Activated T-helper 9 cell treated with anti-CD3 and anti-CD28 coated beads, Interleukin-2, amount 50 U/mL, for 16 hours (primary cell): ENCODE data around the gene DNAJB8.

Source experiments
- DNase-seq: peaks from one replicate; pipeline ENCODE4 v3.0.0-alpha.2; 2020; ENCODE audit warnings: low read depth

DNAJB8 gene

DNA sequence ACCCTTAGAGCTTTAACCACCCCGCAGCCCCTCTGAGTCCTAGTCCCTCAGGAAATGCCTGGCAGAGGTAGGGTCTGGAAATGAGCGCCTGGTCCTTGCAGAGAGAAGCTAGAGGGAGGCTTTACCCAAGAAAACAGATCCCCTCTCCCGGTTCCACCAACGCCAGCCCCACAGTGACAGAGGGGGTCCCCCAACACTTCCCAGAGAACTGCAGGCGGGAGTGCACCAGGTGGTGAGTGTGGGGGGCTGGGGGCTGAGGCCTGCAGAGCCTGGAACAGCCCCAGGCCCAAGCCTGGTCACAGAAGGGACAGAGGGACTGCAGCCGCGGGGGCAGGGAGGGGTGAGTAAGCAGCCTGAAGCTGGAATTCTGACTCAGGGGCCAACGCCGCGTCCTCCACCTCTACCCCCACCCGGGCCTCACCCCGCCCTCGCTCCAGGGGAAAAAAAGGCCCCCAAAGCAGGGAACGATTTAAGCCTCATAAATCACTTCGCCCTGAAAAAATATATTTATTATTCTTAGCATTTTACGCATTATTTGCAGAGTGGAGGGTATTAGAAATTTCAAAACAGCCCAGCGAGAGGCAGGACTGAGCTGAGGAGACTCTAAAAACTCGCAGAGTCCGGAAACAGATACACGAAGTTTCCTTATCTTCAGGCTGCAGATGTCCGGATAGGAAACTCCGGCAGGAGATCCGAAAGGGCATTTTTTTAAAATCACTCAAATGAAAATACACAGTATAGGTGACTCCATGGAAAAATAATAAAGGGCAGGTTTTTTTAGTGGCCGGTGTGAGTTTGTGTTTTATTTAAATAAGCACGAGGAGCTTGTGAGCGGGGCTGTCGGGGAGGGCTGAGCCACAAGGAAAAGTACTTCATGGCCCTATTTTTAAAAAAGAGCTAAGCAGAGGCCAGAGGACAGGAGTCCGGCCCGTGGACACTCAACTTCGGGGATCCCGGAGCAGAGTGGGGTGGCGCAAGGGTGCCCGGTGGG, 16.3 kb upstream of the DNAJB8 start:
- no peak for DNase-seq

DNA sequence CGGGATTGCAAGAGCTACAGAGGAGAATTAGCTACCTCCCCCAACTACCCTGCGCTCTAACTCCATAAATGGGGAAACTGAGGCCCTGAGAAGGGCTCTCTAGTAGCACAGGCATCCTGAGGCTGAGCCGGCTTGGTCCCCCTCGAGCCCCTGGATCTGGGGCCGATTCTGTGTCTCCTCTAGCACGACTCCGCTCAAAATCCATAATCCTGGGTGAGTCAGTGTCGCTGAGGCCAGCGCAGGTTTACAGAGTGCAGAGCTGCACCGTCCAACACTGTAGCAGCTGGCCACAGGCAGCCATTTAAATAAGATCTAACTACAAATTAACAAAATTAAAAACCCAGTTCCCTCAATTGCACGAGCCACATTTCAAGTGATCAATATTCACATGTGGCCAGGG, 15.5 kb upstream of the DNAJB8 start:
- DNase-seq, result no peak

DNA sequence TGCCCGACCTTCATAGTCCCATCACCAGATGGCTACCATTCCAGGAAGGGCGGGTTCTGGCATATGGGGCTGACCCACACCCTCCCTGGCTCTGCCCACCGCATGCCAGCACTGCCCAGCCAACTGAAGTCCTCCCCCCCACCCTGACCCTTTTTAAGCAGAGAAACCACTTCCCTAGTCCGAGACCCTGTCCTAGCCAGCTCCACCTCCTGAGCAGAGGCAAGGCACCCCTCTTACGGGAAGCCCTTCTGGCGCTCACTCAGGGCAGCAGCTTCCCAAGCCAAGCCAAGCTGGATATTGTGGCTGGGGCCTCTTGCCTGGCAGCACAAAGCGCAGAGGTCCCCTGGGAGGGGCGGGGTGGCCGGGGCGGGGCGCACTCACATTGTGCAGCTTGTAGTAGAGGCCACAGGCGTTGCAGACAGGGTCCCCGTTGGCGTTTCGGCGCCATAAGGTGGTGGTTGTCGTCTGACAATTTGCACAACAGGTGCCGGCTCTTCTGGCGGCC, 14.8 kb upstream of the DNAJB8 start:
- no peak for DNase-seq

DNA sequence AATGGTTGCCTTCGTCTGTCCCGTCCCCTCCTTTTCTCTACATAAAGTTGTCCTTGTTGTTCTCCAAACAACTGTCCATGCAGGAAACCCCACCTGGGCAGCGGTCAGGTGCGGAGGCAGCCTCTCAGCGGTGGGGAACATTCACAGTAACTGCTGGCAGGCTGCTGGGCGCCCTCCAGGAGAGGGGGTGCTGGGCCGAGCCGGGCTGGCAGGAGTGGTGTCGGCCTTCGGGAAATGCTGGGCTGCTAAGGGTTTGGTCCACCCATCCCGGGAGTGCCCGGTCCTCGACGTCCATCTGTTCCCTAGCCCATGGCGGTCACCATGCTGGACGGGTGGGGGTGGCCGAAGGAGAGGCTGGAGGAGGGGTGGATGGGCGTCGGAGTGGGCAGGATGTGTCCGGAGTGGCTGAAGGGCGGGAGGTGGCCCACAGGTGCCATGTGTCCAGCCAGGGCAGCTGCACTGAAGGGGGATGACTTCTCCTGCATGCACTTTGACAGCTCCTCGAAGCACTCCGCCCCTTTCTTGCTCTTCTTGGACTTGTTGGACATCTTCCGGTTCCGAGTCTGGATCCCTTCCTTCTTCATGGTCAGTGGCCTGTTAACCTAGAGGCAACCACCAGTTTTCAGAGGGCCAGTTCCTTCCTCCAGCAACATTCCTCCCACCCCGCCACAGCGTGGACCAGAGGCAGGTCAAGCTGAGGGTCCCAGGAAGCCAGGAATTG, 14.2 kb upstream of the DNAJB8 start:
- no peak for DNase-seq

DNA sequence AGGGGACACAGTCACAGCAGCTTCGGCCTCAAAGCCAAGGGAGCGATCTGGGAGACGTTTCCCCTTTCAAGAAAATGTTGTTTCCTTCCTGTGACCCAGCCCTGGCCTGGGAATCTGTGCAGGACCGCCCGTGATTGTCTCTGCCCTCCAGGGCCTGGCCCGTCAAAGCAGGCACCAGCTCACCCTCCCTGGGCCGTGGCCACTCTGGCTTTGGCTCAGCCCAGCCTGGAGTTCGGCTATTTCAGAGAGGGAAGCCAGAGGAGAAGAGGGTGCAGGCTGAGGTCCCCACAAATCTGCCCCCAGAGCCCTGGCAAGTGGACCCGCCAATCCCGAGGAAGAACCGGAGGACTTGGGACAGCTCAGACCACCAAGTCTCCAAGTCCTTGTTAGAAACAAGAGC, 13.6 kb upstream of the DNAJB8 start:
- DNase-seq, result no peak

DNA sequence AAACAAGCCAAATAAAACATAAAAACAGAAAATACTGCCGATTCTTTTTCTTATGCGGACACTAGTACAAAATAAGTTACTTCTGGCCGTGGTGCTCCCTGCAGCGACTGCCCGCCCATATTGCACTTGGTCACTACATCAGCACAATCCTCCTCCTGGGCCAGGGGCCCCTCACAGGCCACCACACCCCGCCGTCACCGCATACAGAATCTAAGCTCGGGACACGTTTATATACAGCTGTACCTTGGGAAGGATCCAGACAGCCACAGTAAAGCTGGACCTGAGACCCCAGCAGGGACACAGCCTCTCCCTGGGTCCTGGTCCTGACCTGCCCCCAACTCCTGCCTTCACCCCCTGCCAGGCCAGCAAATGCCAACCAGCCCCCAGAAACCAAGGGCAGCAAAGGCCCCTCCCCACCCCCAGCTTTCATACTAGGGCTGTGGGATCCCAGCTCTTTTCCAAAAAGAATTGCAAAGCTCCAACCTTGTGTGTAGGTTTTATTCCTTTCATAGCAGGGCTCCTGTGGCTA, 12.9 kb upstream of the DNAJB8 start:
- no peak for DNase-seq

DNA sequence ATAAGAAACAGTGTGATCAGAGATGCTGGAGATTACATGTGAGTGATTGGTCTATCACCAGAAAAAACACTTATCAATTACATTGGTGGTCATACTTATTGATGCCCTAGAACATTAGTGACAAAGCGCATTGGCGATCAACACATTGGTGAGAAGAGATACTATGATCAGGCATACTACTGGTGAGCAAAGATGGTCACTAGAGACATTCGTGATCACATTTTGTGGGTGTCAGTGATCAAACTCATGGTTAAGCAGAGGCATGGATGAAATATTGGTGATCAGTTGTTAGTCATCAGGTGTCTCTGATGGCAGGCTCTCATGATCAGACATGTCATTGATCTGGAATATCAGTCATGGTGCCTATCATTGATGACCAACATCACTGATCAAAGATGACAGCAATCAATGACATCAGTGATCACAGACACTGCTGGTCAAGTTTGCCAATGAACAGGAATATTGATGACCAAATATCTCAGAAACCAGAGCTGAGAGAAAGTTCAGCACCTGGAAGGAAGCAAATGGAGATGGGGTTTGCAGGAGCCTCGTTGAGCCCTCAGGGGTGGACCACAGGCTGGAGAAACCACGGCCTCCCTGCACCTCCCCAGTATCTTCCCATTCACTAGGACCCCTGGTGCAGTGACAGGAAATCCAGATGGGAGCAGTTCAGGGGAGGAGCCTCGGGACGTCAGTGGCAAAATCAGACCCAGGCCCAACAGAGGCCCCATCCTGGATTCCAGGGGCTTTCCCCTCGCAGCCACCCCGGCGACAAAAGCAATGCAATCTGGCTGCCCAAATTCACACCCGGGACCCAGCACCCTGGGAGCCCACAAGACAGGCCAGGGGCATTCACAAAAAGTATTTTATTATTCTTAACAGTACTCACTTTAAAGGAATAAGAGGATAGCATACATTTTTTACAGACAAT, 12.2 kb upstream of the DNAJB8 start:
- DNase-seq, result no peak

DNA sequence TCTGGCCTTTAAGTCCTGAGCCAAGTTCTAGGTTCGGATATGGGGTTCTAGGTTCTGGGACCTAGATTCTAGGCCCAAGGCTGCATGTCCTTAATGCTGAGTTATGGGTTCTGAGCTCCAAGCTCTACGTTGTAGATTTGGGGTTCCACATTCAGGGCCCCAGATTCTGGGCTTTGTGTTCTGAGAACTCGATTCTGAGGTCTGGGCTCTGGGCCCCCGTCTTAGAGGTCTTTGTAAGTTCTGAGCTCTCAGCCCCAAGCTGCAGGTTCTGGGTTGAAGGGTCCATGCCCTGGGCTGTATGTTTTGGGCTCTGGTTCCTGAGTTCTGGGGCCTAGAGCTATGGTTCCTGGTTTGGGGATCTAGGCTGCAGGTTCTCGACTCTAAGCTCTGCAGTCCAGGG, 10.0 kb upstream of the DNAJB8 start:
- no peak for DNase-seq

DNA sequence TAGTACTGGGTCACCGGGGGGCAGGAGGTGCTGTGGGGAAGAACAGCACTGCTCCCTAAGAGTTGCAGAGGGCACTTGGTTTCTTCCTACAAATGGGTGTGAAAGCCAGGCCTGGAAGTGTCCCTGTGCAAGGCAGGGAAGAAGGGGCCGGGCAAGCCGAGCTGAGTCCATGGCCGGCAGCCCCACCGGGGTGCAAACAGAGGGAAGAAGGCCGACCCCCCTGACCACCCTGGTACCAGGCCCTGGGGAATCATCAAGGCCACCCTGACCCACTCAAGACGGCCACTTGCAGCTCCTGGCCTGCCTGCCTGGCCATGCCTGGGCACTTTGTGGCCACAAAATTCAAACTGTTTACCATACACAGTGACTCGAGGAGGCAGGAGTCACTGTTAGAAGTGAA, 8.7 kb upstream of the DNAJB8 start:
- DNase-seq, result no peak

DNA sequence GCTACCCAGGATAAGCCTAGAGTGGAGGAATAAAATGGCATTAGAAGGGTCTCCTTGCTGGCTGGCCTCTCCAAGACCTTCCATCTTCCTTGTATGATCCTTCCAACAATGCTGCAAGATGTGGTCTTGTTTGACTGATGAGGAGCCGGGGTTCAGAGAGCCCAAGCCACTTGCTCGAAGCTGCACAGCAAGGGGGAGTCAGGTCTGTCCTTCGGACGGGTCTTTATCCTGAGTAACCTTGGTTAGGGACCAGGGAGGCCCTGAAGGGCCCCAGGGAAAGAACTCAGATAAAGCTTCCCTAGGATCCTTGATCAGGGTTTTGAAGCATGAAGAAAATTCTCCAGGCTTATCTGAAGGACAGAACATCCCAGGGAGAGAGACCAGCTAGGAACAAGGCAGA, 7.0 kb upstream of the DNAJB8 start:
- no peak for DNase-seq

DNA sequence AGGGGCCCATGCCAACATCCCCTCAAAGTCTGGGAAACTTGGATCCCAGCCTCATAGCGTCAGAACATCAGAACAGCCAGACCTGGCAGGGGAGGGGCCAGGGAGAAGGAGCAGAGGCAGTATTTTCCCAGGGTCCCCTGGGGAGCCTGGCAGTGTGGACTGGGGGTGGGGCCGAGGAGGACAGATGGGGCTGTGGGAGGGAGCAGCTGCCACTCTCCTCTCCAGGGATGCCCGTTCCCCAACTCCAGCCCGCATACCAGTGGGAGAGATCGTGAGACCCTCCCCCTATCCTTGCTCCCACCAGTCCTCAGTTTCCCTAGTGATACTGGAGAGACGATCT, 6.5 kb upstream of the DNAJB8 start:
- no peak for DNase-seq

DNA sequence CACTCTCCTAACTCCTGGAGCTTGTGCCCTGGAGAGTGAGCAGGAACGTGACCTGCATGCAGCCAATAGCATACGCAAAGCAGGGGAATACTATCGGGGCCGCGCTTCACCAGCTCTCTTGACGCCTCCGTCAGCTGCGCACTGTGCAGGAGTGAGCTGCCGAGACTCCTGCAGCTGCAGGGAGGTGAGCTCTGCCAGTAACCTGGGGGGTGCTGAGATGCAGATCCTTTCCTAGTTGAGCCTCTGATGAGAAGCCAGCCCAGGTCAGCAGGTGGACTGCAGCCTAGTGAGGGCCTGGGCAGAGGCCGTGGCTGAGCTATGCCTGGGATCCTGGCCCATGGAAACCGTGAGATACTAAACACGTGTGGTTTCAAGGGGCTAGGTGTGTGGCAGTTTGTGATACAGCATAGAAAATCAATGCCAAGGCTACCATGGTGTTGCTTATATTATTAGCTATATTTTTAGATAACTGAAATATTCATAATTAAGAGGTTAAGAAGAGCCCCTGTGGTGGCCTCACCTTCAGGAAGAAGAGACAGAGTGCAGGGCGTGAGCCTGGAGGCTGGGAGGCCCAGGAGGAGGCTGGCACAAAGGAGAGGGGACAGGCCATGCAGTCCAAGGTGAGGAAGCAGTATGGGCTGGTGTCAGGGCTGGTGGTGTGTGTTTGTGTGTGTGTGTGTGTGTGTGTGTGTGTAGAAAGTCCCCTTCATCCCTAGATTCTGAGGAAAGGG, 5.9 kb upstream of the DNAJB8 start:
- DNase-seq, result no peak

DNA sequence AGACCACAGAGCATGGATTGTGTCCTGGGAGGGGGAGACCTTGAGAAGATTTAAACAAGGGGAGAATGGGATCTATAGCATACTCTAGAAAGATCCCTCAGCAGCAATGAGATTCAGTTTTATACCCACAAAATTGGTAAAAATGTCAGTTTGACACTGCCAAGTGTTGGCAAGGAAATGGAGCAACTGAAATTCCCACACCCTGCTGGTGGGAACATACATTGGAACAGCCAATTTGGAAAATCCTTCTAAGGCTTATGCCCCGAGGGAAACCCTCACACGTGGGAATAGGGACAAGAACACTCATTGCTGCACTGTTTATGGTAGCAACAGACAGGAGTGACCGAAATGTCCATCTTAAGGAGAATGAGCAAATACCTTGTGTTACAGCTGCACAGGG, 5.0 kb upstream of the DNAJB8 start:
- no peak for DNase-seq

DNA sequence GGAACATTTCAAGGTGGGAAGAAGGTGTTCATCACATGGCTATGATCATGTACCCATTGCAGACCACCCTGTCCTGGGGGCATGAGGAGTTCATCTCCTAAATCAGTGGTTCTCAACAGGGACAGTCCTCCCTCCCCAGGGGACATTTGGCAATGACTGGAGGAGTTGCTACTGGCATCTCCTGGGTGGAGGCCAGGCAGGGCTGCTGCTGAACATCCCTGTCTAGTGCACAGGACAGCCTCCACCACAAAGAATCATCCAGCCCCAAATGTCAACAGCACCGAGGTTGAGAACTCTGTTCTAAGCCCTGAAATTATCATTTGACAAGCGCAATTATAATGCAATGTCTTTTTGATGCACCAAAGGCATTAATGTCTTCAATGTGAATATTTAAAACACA, 4.4 kb upstream of the DNAJB8 start:
- DNase-seq, result no peak

DNA sequence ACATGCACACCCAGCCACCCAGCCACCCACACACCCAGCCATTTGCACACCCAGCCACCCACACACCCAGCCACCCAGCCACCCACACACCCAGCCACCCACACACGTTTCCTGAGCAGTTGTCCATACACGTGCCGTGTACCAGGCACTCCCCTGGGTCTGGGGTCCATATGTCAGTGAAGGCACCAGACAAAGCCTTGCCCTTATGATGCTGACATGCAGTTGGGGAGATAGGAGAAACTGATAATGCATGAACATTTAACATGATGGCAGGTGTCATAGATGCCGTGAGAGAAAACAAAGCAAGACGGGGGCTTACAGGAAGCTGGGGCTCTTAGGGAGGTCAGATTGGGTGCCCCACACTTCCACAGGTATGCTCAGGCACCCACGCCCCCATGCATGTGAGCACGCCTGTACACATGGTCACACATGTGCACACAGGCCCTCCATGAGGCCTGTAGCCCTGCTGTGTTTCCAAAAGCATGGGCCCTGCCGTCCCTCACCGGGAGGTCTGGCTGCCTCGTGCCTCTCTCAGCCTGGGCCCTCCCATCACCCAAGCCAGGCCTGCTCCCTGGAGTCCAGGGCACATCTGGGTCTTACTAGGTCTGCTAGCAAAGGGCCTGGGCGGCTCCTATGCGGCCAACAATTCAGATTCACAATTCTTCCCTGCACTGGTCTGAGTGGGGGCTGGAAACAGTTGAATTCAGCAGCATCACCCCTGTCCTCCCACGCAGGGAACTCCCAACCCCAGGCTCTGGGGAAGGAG, 3.6 kb upstream of the DNAJB8 start:
- DNase-seq, result no peak

DNA sequence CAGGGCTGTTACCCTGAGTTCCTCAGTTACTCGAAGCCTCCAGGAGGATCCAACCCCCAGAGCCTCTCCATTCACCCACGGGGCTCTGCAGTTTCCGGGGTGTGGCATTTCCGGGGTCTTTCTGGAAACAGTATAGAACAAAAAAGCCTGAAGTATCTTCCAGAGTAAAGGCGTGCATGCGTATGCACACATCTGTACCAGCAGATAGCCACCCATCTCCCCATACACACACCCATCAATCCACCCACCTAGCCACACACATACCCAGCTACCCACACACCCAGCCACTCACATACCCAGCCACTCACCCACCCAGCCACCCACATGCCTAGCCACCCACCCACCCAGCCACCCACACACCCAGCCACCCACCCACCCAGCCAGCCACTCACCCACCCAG, 2.9 kb upstream of the DNAJB8 start:
- DNase-seq, result no peak

DNA sequence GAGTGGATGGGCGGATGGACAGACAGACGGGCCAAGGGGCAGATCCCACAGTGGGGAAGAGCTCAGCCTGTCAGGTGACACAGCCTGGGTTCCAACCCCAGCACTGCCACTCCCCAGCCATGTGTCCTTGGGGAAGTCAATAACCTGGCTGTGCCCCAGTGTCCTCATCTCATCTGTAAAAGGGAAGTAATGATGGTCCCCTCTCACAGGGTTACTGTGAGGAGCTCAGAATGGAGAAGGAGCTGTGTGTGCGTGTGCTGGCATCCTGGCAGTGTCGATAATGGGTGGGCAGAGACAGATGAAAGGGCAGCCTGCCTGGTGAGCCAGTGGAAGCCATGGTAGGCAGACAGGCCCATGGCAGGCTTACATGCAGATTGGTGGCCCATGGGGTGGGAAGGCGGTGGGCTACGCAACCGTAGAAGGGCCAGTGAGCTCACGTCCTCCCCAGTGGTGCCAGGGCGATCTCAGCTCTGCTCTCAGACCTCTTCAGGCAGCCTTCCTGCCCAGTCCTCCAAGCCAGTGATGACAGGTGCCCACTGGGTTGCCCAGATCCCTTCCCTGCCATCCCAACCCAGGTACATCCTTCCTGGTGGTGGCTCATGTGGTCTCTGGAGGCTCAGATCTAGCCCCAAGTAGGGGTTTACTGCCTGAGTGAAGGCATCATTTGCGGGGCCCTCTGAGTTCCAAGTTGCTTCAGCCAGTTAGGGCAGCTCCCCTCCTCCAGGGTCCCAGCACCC, 2.3 kb upstream of the DNAJB8 start:
- no peak for DNase-seq

DNA sequence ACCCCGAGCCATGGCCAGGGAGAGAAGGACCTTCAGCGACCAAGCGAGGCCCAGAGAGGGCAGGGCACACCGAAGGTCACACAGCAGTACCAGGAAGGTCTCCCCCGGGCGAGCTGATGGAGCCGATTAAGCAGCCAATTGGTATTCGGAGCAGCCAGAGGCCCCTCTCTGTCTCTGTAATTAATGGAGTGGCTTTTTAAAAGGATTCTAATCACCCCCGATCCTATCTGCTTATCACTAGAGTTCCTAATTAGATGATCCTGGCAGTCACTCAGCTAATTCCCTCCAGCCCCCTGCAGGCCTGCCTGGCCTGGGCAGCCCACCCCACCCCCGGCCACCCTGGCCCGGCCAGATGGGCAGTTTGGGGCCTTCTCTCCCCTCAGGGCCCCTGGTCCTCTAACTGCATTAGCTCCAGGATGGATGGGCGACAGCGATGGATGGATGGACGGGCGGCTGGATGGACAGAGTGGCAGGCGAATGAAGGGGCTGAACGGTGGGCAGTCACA, 1.6 kb upstream of the DNAJB8 start:
- DNase-seq, result no peak

DNA sequence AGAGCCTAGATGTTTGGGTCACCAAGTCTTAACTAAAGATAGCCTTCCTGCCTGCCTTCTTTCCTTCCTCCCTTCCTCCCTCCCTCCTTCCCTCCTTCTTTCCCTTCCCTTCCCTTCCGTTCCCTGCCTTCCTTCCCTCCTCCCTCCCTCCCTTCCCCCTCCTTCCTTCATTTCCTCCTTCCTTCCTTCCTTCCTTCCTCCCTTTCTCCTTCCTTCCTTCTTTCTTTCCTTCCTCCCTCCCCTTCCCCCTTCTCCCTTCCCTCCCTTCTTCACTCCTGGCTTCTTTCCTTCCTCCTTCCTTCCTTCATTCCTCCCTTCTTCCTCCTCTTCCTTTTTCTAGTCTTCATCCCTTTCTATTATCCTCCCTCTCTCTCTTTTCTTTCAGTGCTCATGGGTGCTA, 2.0 kb downstream of the DNAJB8 start:
- DNase-seq, result no peak

DNA sequence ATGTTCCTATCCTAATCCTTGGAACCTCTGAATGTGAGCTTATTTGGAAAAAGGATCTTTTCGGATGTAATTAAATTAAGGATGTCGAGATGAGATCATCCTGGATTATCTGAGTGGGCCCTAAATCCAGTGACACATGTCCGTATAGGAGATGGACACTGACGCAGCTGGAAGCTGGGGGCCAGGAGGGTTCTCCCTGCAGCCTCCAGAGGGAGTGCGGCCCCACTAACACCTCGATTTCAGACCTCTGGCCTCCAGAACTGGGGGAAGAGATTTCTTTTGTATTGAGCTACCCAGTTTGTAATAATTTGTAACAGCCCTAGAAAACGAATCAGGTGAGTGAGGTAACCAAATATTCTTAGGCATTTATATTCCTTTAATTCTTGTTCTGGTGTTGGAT, 2.5 kb downstream of the DNAJB8 start:
- DNase-seq, result no peak
